Psoas muscle (tissue), 8 donors: ENCODE data around the gene EPB41L4A. TPM values are rescaled to one million over a fixed set of nuclear protein-coding genes. Genes with fewer than 3 reads are reported as not detected.
"Not testable (repeated sequence)": the region's sequence is repeated elsewhere in the genome, so short reads cannot be mapped to it uniquely, and the experiment has no call there.

Source experiments
- ATAC-seq, 4 donors: fragments of 200-7000 bp; cut with Tn5 transposase; one replicate each; pipeline ENCODE4 v1.9.1; 2020; ENCODE audit warnings: moderate library complexity in 3 of 4, mild to moderate bottlenecking in 2 of 4
- DNase-seq, 2 donors: peaks; one replicate each; pipeline ENCODE4 v3.0.0-alpha.2; 2020
- H3K27ac ChIP-seq: fragments of 200-600 bp; one replicate; pipeline ENCODE4 v1.8.0; 2022
- H3K27me3 ChIP-seq, 3 donors: fragments of 200-600 bp in 1 of 3; one replicate each; pipeline versions ENCODE4 v1.6.1 to v1.8.0; 2013 to 2022; ENCODE audit warnings: low read length in 2 of 3, mild to moderate bottlenecking in 2 of 3, moderate library complexity in 1 of 3; ENCODE audit not compliant: insufficient read depth in 3 of 3
- H3K36me3 ChIP-seq, 2 donors: fragments of 200-600 bp in 1 of 2; one replicate each; pipeline versions ENCODE4 v1.6.1 to v1.8.0; 2013 to 2022; ENCODE audit warnings: low read depth in 1 of 2, mild to moderate bottlenecking in 1 of 2, moderate library complexity in 1 of 2; ENCODE audit not compliant: insufficient read depth in 1 of 2
- H3K4me1 ChIP-seq: fragments of 200-600 bp; one replicate; pipeline ENCODE4 v1.8.0; 2022
- H3K4me3 ChIP-seq: fragments of 200-600 bp; one replicate; pipeline ENCODE4 v1.8.0; 2022; ENCODE audit warnings: mild to moderate bottlenecking
- H3K9me3 ChIP-seq: fragments of 200-600 bp; one replicate; pipeline ENCODE4 v1.8.0; 2022
- WGBS, 3 donors: extraction: QIAGEN DNeasy Blood & Tissue Kit; methylation state at CpG; one replicate each; pipeline versions ENCODE4 v1.1.6 to v1.1.7; 2013; 5-methylcytosine and 5-hydroxymethylcytosine counted together
- intact Hi-C, 2 donors: fragments of 100-400 bp; cut with DNase I; formaldehyde crosslinking; loops; one replicate each; pipeline versions ENCODE4 v1.11.0 to v1.14.2; 2022
- polyA plus RNA-seq, 3 donors: library from polyadenylated mRNA; stranded (reverse); fragments of 200-250 nt; gene quantifications; one replicate each; pipeline ENCODE4 v1.2.3, GENCODE V29; 2013
- total RNA-seq, 4 donors: library from RNA; stranded (reverse); fragmentation: NEBNext Ultra II Directional in 2 of 4; extraction: Animal tissue kit (Norgen Biotek cat#: 25700) in 2 of 4; gene quantifications; one replicate each; pipeline versions ENCODE4 v1.2.1 to v1.2.4, GENCODE V29; 2021 to 2023
- TF ChIP-seq, protein P1 (sequence below): fragments of 200-600 bp; IDR thresholded peaks from one replicate; pipeline ENCODE4 v1.8.0; 2022; ENCODE audit warnings: antibody characterized with exemption
- donor health status: healthy with polysubstance abuse.
- donor health status: DM: no; HTN: no; CAD: no; lungs with moderate emphysema.
- donor health status: Bipolar disorder and iron deficiency.
- donor health status: healthy.
- donor health status: DM: yes; HTN: yes; CAD: no.
- donor health status: DM: no; HTN: no; CAD: no.
- donor health status: DM: no; HTN: no; CAD: no.
- donor health status: DM: yes; HTN: yes; CAD: no.

EPB41L4A gene
- total and polyA plus RNA-seq, 7 donors: 1.0 to 7.2 (median 1.9) TPM

DNA sequence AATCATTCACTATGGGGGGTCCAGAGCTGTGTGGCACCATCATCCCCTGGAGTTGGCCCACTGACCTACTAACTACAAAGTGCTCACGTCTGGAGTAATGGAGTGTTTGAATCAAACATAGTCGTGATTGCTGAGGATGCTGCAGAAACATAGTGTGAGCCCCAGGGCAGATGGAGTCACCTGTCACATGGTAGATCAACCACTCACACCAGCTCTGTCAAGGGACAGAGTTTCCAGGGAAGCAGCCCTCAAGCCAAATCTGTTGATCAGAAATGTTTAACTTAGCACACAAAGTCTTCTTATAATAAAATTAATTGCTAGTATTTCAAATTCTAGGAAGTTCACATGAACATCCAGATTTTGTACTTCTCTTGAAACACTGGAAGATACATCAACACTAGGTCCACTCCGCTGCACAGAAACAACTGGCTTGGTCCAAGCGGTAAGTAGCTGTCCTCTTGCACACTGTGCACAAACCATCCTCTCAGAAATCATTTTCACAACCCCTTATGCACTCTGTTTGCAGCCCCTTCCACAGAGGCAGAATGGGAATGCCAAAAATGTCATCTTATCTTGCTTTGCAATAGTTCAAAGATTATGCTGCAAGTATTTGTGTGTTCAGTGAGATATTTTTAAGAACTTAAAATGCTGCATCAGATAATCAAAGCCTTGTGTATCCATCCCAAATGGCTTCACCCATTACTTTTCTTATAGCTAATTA is 191.0 kb downstream of the EPB41L4A start:
- DNase-seq (no peak), ATAC-seq (peak in 1 of 4 donors; percentile 17)
- intact Hi-C loops: no loop called here
- no peaks in the 10 kb centered on the region for H3K36me3 ChIP-seq
- no peak overlapping the region for H3K4me3 ChIP-seq
- 70 to 78% (median 77%) methylated on average over 4 of the region's 4 CpGs for WGBS, 3 donors
- peaks cover 6% of the 10 kb centered on the region for H3K4me1 ChIP-seq
- H3K9me3 ChIP-seq: no peaks in the 10 kb centered on the region
- no peaks in the 10 kb centered on the region for H3K27me3 ChIP-seq
- TF ChIP-seq, protein P1, sequence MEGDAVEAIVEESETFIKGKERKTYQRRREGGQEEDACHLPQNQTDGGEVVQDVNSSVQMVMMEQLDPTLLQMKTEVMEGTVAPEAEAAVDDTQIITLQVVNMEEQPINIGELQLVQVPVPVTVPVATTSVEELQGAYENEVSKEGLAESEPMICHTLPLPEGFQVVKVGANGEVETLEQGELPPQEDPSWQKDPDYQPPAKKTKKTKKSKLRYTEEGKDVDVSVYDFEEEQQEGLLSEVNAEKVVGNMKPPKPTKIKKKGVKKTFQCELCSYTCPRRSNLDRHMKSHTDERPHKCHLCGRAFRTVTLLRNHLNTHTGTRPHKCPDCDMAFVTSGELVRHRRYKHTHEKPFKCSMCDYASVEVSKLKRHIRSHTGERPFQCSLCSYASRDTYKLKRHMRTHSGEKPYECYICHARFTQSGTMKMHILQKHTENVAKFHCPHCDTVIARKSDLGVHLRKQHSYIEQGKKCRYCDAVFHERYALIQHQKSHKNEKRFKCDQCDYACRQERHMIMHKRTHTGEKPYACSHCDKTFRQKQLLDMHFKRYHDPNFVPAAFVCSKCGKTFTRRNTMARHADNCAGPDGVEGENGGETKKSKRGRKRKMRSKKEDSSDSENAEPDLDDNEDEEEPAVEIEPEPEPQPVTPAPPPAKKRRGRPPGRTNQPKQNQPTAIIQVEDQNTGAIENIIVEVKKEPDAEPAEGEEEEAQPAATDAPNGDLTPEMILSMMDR: no peak
- no peak overlapping the region for H3K27ac ChIP-seq

DNA sequence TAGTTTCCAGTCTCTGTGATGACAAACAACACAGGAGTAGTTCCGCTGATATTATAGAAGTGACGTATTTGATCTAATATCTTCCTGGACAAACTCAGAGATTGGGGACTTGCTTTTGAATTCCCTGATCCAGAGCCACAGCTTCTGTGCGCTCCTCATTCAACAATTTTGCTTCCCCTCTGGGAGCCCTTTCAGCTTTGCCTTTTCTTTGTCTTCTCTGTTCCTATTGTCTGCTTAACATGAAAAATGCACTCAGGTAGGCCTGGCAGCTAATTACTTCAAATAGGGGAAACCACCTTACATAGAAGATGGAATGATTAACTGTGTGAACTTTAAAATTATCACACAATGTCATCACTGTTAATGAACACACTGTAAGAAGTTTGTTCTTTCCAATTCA is 192.9 kb downstream of the EPB41L4A start:
- no peaks in the 10 kb centered on the region for H3K9me3 ChIP-seq
- intact Hi-C loops: no loop called here
- ATAC-seq: no peak
- no peak overlapping the region for H3K27ac ChIP-seq
- 97 to 99% (median 97%) methylated on average over 3 of the region's 3 CpGs for WGBS, 3 donors
- H3K36me3 ChIP-seq: no peaks in the 10 kb centered on the region
- no peak for DNase-seq
- H3K4me3 ChIP-seq: no peak overlapping the region
- no peaks in the 10 kb centered on the region for H3K27me3 ChIP-seq
- TF ChIP-seq, protein P1: no peak
- peaks cover 6% of the 10 kb centered on the region for H3K4me1 ChIP-seq

DNA sequence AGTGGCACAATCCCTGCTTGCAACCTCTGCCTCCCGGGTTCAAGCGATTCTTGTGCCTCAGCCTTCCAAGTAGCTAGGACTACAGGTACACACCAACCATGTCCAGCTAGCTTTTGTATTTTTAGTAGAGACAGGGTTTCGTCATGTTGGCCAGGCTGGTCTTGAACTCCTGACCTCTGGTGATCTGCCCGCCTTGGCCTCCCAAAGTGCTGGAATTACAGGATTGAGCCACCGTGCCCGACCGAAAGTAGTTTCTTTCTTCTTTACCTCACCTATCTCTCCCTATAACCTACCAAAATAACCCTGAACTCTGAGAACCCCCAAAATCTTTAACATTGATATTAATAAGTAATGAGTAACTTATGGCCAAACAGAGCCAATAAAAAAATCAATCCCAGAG is 196.1 kb downstream of the EPB41L4A start:
- ATAC-seq, H3K9me3 ChIP-seq, DNase-seq, H3K36me3 ChIP-seq, intact Hi-C loops, H3K27ac ChIP-seq, H3K4me3 ChIP-seq, H3K4me1 ChIP-seq, H3K27me3 ChIP-seq: not testable (repeated sequence)
- WGBS, 3 donors: 93 to 97% (median 97%) methylated on average over 7 of the region's 7 CpGs

DNA sequence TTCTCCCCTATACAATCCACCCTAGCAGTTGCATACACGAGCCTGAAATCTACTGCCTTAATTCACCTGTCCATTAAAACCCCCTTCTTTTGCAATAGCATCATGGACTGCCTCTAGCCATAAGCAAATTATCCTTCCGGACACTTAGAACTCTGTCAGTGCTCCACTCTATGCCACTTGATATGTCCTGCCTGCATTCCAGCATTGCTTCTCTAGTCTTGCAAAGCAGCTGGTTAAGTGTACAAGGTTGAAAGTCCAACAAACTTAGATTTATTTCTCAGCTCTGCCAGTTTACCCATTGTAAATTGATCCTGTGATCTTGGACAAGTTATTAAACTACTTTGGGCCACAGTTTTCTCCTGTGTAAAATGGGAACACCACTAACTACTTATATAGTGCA is 197.9 kb downstream of the EPB41L4A start:
- Histone ChIP-seq H3K4me3 (no peak overlapping the region), H3K4me1 (peaks cover 6% of the 10 kb centered on the region), H3K36me3 (no peaks in the 10 kb centered on the region), H3K27ac (no peak overlapping the region), H3K27me3 (no peaks in the 10 kb centered on the region), H3K9me3 (no peaks in the 10 kb centered on the region)
- TF ChIP-seq, protein P1: no peak
- peak in 3 of 4 donors; percentile 64 to 71 (median 68) for ATAC-seq
- 26 to 36% (median 31%) methylated on average over 2 of the region's 2 CpGs for WGBS, 3 donors
- no peak for DNase-seq
- intact Hi-C loops: no loop called here

DNA sequence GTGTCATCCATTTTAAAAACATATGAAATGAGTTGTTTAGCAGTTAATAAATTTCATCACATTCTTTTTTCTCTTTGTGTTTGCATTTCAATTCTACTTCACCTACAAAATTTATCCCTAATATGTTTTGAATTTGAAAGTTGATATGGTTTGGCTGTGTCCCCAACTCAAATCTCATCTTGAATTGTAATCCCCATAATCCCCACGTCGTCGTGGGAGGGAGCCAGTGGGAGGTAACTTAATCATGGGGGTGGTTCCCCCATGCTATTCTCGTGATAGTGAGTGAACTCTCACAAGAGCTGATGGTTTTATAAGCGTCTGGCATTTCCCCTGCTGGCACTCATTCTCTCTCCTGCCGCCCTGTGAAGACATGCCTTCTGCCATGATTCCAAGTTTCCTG is 200.1 kb downstream of the EPB41L4A start:
- DNase-seq (no peak), ATAC-seq (no peak)
- no peak overlapping the region for H3K4me3 ChIP-seq
- intact Hi-C loops: no loop called here
- WGBS, 3 donors: 18 to 30% (median 24%) methylated on average over 6 of the region's 6 CpGs
- H3K36me3 ChIP-seq: no peaks in the 10 kb centered on the region
- peaks cover 6% of the 10 kb centered on the region for H3K4me1 ChIP-seq
- no peaks in the 10 kb centered on the region for H3K27me3 ChIP-seq
- H3K27ac ChIP-seq: no peak overlapping the region
- TF ChIP-seq, protein P1: no peak
- H3K9me3 ChIP-seq: no peaks in the 10 kb centered on the region
